ENCODE results near the gene SPON1.
"Not testable (repeated sequence)": the region's sequence is repeated elsewhere in the genome, so short reads cannot be mapped to it uniquely, and the experiment has no call there.

SPON1 gene
- total RNA-seq, result 55.6 to 124 reads per million in 2 donors

- no peak for DNase-seq
Observed at GRCh38 chr11:13962562-13963168, at the start of gene SPON1. Gene SPON1 (plus strand): TSS chr11:13962723. CDS start chr11:13962905, 182 bp downstream.

GRCh38 chr11:13917264-13917663, 45.3 kb upstream of the SPON1 start:
- DNase-seq, result no peak

- DNase-seq, result no peak
Observed at GRCh38 chr11:13917904-13918303, 44.6 kb upstream of the SPON1 start.

GRCh38 chr11:13920756-13921155, 41.8 kb upstream of the SPON1 start:
- no peak for DNase-seq

GRCh38 chr11:13921545-13921944, 41.0 kb upstream of the SPON1 start:
- no peak for DNase-seq

- no peak for DNase-seq
Observed at GRCh38 chr11:13923182-13923581, 39.3 kb upstream of the SPON1 start.

GRCh38 chr11:13923716-13924650, 38.5 kb upstream of the SPON1 start:
- no peak for DNase-seq

- DNase-seq, result no peak
Observed at GRCh38 chr11:13924801-13925327, 37.7 kb upstream of the SPON1 start.

GRCh38 chr11:13926366-13926765, 36.2 kb upstream of the SPON1 start:
- not testable (repeated sequence) for DNase-seq

- no peak for DNase-seq
Observed at GRCh38 chr11:13926981-13927380, 35.5 kb upstream of the SPON1 start.

- DNase-seq, result no peak
Observed at GRCh38 chr11:13927481-13927880, 35.0 kb upstream of the SPON1 start.

GRCh38 chr11:13928566-13929251, 33.8 kb upstream of the SPON1 start:
- no peak for DNase-seq

GRCh38 chr11:13929395-13929891, 33.1 kb upstream of the SPON1 start:
- DNase-seq, result no peak

- DNase-seq, result no peak
Observed at GRCh38 chr11:13931356-13931755, 31.2 kb upstream of the SPON1 start.

GRCh38 chr11:13937154-13937553, 25.4 kb upstream of the SPON1 start:
- not testable (repeated sequence) for DNase-seq

- not testable (repeated sequence) for DNase-seq
Observed at GRCh38 chr11:13938829-13939228, 23.7 kb upstream of the SPON1 start.

- no peak for DNase-seq
Observed at GRCh38 chr11:13939961-13940906, 22.3 kb upstream of the SPON1 start.

GRCh38 chr11:13940907-13941256, 21.6 kb upstream of the SPON1 start:
- DNase-seq, result no peak

GRCh38 chr11:13941775-13942174, 20.7 kb upstream of the SPON1 start:
- DNase-seq, result no peak

GRCh38 chr11:13942378-13942777, 20.1 kb upstream of the SPON1 start:
- DNase-seq, result no peak

- DNase-seq, result no peak
Observed at GRCh38 chr11:13942971-13943381, 19.5 kb upstream of the SPON1 start.

- DNase-seq, result no peak
Observed at GRCh38 chr11:13944016-13944415, 18.5 kb upstream of the SPON1 start.
